ENCODE measurements around the gene ADCY3. TPM values are rescaled to one million over a fixed set of nuclear protein-coding genes. Genes with fewer than 3 reads are reported as not detected.

ADCY3 gene
- total RNA-seq, 2 donors from 2014 or later: 25.2 to 33.7 TPM

DNA sequence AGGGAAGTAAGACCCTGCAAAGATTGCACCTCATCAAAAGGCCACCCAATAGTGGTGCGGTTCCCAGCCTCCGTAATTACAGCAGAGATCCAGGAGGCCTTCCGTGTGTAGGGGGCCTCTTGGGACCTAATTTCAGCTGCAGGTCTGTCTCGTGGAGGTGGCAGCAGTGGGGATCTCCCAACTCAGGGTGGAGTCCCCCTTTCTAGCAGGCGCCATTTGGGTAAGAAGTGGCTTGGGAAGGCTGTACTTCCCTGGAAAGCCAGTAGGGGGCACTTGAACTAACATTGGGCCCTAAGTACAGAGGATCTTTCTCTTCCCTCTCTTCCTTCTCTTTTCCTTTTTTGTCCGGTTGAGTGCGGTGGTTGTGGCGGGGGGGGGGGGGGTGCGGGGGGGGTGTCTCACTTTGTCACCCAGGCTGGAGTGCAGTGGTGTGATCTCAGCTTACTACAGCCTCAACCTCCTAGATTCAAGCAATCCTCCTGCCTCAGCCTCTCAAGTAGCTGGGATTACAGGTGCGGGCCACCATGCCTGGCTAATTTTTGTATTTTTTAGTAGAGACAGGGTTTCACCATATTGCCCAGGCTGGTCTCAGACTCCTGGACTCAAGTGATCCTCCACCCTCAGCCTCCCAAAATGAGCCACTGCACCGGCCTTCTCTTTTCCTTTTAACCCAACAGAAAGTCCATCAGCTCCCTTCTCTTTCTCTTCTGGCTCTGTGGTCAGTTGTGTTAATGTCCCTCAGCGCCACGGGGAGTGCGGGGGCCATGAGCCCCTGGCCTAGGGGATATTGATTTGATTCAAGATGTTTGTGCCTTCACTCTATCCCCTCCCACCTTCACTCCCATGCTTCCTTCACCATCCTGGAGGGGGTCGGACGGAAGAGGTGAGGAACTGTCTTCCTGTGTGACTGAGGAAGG lies 94.8 kb downstream of the ADCY3 start:
- Histone ChIP-seq H3K9me3 (no peaks in the 10 kb centered on the region), H3K27me3 (no peaks in the 10 kb centered on the region), H3K4me3 (no peak overlapping the region), H3K9ac (ENCODE audit: low read depth in 2 of 2, low read length in 2 of 2) (no peak overlapping the region), H3K36me3 (no peaks in the 10 kb centered on the region), H3K27ac (no peak overlapping the region), H3K4me1 (no peaks in the 10 kb centered on the region)
- intact Hi-C loops (cut with DNase I): loop anchor here (10.0 kb wide), 2 partner anchors 210 to 300 kb away; no protein-coding TSS in a partner anchor
- DNase-seq: peak; percentile 30
- TF ChIP-seq, protein P1, sequence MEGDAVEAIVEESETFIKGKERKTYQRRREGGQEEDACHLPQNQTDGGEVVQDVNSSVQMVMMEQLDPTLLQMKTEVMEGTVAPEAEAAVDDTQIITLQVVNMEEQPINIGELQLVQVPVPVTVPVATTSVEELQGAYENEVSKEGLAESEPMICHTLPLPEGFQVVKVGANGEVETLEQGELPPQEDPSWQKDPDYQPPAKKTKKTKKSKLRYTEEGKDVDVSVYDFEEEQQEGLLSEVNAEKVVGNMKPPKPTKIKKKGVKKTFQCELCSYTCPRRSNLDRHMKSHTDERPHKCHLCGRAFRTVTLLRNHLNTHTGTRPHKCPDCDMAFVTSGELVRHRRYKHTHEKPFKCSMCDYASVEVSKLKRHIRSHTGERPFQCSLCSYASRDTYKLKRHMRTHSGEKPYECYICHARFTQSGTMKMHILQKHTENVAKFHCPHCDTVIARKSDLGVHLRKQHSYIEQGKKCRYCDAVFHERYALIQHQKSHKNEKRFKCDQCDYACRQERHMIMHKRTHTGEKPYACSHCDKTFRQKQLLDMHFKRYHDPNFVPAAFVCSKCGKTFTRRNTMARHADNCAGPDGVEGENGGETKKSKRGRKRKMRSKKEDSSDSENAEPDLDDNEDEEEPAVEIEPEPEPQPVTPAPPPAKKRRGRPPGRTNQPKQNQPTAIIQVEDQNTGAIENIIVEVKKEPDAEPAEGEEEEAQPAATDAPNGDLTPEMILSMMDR (IDR thresholded peaks at IDR 0.05): peak; percentile 36

DNA sequence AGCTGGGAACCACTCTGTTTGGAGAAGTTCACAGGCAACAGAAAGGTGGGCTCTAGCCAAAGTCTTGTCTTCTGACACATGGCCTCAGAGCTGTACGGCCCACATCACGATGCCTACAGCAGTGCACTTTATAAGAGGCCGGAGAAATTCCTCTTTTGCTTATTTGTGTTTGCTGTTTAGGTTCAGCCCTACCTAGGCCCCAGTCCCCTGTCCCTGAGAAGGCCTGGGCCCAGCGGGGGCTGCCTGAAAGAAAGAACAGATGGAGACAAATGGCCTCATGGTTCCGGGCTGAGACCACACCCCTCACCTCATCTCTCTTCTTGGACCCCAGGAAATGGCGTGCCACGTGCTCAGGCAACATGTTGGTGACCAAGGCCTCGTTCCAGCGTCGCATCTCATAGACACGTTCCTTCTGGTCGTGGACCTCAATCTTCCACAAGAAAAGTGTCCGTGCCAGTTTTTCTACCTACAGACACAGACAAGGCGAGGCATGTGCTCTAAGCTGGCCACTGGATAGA lies 95.9 kb downstream of the ADCY3 start:
- H3K4me1 ChIP-seq: no peaks in the 10 kb centered on the region
- no peak overlapping the region for H3K9ac ChIP-seq (ENCODE audit: low read depth in 2 of 2, low read length in 2 of 2)
- no peaks in the 10 kb centered on the region for H3K36me3 ChIP-seq
- H3K9me3 ChIP-seq: no peaks in the 10 kb centered on the region
- H3K27ac ChIP-seq: no peak overlapping the region
- DNase-seq: peak; percentile 12
- H3K4me3 ChIP-seq: no peak overlapping the region
- TF ChIP-seq, protein P1 (IDR thresholded peaks at IDR 0.05): no peak
- H3K27me3 ChIP-seq: no peaks in the 10 kb centered on the region
- intact Hi-C loops (cut with DNase I): loop anchor here (10.0 kb wide), 2 partner anchors 209 to 301 kb away; no protein-coding TSS in a partner anchor

DNA sequence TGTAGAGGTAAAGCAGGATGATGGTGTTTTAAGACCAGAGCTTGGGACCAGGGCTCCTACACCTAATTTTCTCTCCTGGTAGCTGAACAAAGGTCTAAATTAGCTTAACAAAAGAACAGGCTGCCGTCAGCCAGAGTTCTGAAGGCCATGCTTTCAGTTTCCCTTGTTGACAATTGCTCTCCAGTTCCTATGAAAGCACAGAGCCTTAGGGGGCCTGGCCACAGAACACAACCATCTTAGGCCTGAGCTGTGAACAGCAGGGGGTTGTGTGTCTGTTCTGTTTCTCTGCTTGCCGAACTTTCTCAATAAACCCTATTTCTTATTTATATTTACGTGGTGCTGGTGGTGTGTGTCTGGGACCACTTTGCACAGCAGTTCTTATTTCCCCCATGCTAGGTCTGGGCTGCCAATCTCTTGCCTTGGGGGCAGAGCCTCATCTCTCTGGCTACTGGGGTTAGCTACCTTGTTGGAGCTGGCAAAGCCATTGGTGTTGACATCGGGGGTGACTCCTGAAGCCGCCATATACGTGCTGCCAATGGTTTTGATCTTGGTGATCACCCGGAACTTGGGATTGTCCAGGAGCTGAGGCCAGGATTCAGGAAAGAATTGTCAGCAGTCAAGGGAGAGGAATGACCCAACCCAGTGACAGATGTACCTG lies 97.9 kb downstream of the ADCY3 start:
- peak; percentile 7 for DNase-seq
- TF ChIP-seq, protein P1 (IDR thresholded peaks at IDR 0.05): no peak
- intact Hi-C loops (cut with DNase I): loop anchor here (10.0 kb wide), 2 partner anchors 207 to 303 kb away; no protein-coding TSS in a partner anchor

DNA sequence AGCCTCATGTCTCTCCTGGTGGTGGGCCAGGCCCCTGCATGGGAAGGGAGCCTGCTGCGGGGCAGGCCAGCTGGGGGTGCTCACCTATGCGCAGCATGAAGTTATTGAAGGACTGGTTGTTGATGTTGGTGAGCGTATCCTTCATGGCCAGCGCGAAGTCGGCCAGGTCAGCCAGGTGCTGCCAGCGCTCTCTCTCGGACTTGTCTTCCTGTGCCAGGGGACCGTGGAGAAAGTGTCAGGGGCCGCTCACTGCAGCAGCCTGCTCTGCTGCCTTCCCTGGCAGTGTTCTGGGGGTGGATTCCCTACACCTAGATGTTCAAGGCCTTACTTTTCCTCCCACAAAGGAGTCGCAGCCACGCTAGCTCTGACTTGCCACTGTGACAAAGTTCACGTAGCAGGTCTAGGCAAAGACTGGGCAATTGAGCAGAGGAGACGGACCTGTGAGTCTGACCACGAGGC lies 98.6 kb downstream of the ADCY3 start:
- no peaks in the 10 kb centered on the region for H3K4me1 ChIP-seq
- H3K4me3 ChIP-seq: no peak overlapping the region
- TF ChIP-seq, protein P1 (IDR thresholded peaks at IDR 0.05): no peak
- H3K27ac ChIP-seq: no peak overlapping the region
- intact Hi-C loops (cut with DNase I): loop anchor here (10.0 kb wide), 2 partner anchors 207 to 303 kb away; no protein-coding TSS in a partner anchor
- no peaks in the 10 kb centered on the region for H3K9me3 ChIP-seq
- no peak overlapping the region for H3K9ac ChIP-seq (ENCODE audit: low read depth in 2 of 2, low read length in 2 of 2)
- H3K27me3 ChIP-seq: no peaks in the 10 kb centered on the region
- no peaks in the 10 kb centered on the region for H3K36me3 ChIP-seq
- DNase-seq: no peak

More for the DNA sequence above, 97.9 kb downstream of the ADCY3 start:
- no peaks in the 10 kb centered on the region for H3K36me3 ChIP-seq
- H3K4me1 ChIP-seq: no peaks in the 10 kb centered on the region
- no peaks in the 10 kb centered on the region for H3K9me3 ChIP-seq
- H3K4me3 ChIP-seq: no peak overlapping the region
- H3K27ac ChIP-seq: no peak overlapping the region
- no peaks in the 10 kb centered on the region for H3K27me3 ChIP-seq
- no peak overlapping the region for H3K9ac ChIP-seq (ENCODE audit: low read depth in 2 of 2, low read length in 2 of 2)
